Heart left ventricle (tissue), 16 donors: ENCODE measurements around the gene ERI3. TPM values are rescaled to one million over a fixed set of nuclear protein-coding genes. Genes with fewer than 3 reads are reported as not detected.
A peak's percentile ranks its signal among the peaks of the same experiment; 100 is the strongest.

Experiments used
- ATAC-seq, 4 donors: fragments of 200-7000 bp; cut with Tn5 transposase; one replicate each; pipeline ENCODE4 v1.9.1; 2020 to 2022; ENCODE audit warnings: moderate library complexity in 4 of 4, mild to moderate bottlenecking in 3 of 4, moderate number of reproducible peaks in 1 of 4
- DNase-seq, 5 donors: peaks; one replicate each; pipeline ENCODE4 v3.0.0-alpha.2; 2020
- H3K27ac ChIP-seq, 12 donors: fragments of 200-600 bp; sonication (generic) in 4 of 12; one replicate each; pipeline versions ENCODE4 v1.5.0 to v1.8.0; 2016 to 2022; ENCODE audit warnings: mild to moderate bottlenecking in 2 of 12
- H3K27me3 ChIP-seq, 9 donors: fragments of 200-600 bp; sonication (generic) in 2 of 9; one replicate each; pipeline versions ENCODE4 v1.5.1 to v1.8.0; 2016 to 2022; ENCODE audit warnings: mild to moderate bottlenecking in 3 of 9
- H3K36me3 ChIP-seq, 9 donors: fragments of 200-600 bp; sonication (generic) in 2 of 9; one replicate each; pipeline versions ENCODE4 v1.5.0 to v1.8.0; 2018 to 2022; ENCODE audit warnings: mild to moderate bottlenecking in 2 of 9
- H3K4me1 ChIP-seq, 12 donors: fragments of 200-600 bp; sonication (generic) in 4 of 12; one replicate each; pipeline versions ENCODE4 v1.5.0 to v1.8.0; 2016 to 2022; ENCODE audit warnings: mild to moderate bottlenecking in 3 of 12
- H3K4me3 ChIP-seq, 12 donors: fragments of 200-600 bp; sonication (generic) in 4 of 12; one replicate each; pipeline versions ENCODE4 v1.5.0 to v1.8.0; 2017 to 2022; ENCODE audit warnings: mild to moderate bottlenecking in 9 of 12, moderate library complexity in 4 of 12
- H3K9me3 ChIP-seq, 12 donors: fragments of 200-600 bp; sonication (generic) in 4 of 12; one replicate each; pipeline versions ENCODE4 v1.5.0 to v1.8.0; 2016 to 2022; ENCODE audit warnings: mild to moderate bottlenecking in 1 of 12
- CTCF ChIP-seq, 12 donors: fragments of 200-600 bp; sonication (generic) in 4 of 12; IDR thresholded peaks; one replicate each; pipeline versions ENCODE4 v1.5.0 to v1.8.0; 2018 to 2022; ENCODE audit warnings: antibody characterized with exemption in 12 of 12, mild to moderate bottlenecking in 5 of 12
- POLR2A ChIP-seq, 2 donors: fragments of 450-650 bp; IDR thresholded peaks; one replicate each; pipeline ENCODE4 v1.6.1; 2017; ENCODE audit warnings: antibody characterized with exemption in 2 of 2, mild to moderate bottlenecking in 2 of 2, moderate library complexity in 2 of 2
- WGBS, 4 donors: extraction: QIAGEN DNeasy Blood & Tissue Kit in 2 of 4; methylation state at CpG; one replicate each; pipeline versions ENCODE4 v1.1.5 to v1.1.7; 2013 to 2018; 5-methylcytosine and 5-hydroxymethylcytosine counted together
- intact Hi-C, 10 donors: fragments of 100-400 bp; cut with DNase I; formaldehyde crosslinking; loops; one replicate each; pipeline versions ENCODE4 v1.11.1 to v1.14.2; 2022
- long read RNA-seq, 3 donors: library from polyadenylated mRNA; unstranded; transcript quantifications; one replicate each; pipeline ENCODE4 v2.0.0, GENCODE V29; 2020 to 2021
- polyA plus RNA-seq, 2 donors: library from polyadenylated mRNA; stranded (reverse); fragments of 200-250 nt; gene quantifications; one replicate each; pipeline ENCODE4 v1.2.3, GENCODE V29; 2013
- total RNA-seq, 9 donors: library from RNA; depleted of rRNA in 2 of 9; stranded (reverse); fragments of >200 nt in 2 of 9; fragmentation: NEBNext Ultra II Directional in 3 of 9; extraction: Animal tissue kit (Norgen Biotek cat#: 25700) in 3 of 9; gene quantifications; one replicate each; pipeline versions ENCODE4 v1.1.0 to v1.2.4, GENCODE V29; 2016 to 2023
- donor health status: ischemic (EF 13 %, LVEDD 7.1; RV severe dilation, severe dysfunction).
- donor health status: healthy with polysubstance abuse.
- donor health status: DM: no; HTN: yes; CAD: no.
- donor health status: DM: no; HTN: no; CAD: no.
- donor health status: ischemic (EF 25% LVEDD 6.9; RV normal size, moderate dysfunction).
- donor health status: ischemic (EF 25% LVEDD 5.7; RV mildly dilated, moderate dysfunction).
- donor health status: healthy.
- donor health status: DM: yes; HTN: yes; CAD: no.
- donor health status: ischemic (EF 35%, LVEDD 5.7; RV mildly dilated, moderate dysfunction).
- donor health status: nonischemic (EF 11% LVEDD 7.7; RV severe dilation, severe dysfunction).
- donor health status: DM: yes; HTN: yes; CAD: no.
- donor health status: PGD.
- donor health status: ischemic (EF 29% LVEDD 5.4; RV normal size, mild dysfunction).
- donor health status: nonischemic (EF 23%, LVEDD 6.1; RV moderate dilation, normal function).

The ERI3 gene, protein sequence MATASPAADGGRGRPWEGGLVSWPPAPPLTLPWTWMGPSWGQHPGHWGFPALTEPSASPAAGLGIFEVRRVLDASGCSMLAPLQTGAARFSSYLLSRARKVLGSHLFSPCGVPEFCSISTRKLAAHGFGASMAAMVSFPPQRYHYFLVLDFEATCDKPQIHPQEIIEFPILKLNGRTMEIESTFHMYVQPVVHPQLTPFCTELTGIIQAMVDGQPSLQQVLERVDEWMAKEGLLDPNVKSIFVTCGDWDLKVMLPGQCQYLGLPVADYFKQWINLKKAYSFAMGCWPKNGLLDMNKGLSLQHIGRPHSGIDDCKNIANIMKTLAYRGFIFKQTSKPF
- total RNA-seq (10 to 100 TPM; 42.0 to 57.0 (median 48.0) TPM), polyA plus RNA-seq (10 to 100 TPM; 29.8 to 68.9 TPM)
- long read RNA-seq, donor 1, transcript ERI3-201 (9 exons, 1,684 nt) = major isoform, 30 of 87 reads
- long read RNA-seq, donor 1, partial matches to known transcripts = 23 of 87 reads
- long read RNA-seq, donor 1, other reads (novel, unspliced or antisense) = 34 of 87 reads
- long read RNA-seq, donor 2, partial matches to known transcripts = 83 of 137 reads
- long read RNA-seq, donor 2, other reads (novel, unspliced or antisense) = 51 of 137 reads
- long read RNA-seq, donor 3, transcript ERI3-201 (9 exons, 1,684 nt) = major isoform, 40 of 92 reads
- long read RNA-seq, donor 3, partial matches to known transcripts = 16 of 92 reads
- long read RNA-seq, donor 3, other reads (novel, unspliced or antisense) = 36 of 92 reads

GRCh38 chr1:44354840-44355581 lies at the start of gene ERI3:
Gene ERI3, minus strand, starts transcription at chr1:44355257. Its CDS starts 231 bp downstream, at chr1:44355026.
- ATAC-seq (peak; percentile 100), DNase-seq (peak; percentile 97 to 99 (median 98))
- intact Hi-C loops = no loop called here
- Histone ChIP-seq H3K9me3 (no peaks in the 10 kb centered on the region), H3K27ac (peak within 1 kb of the TSS in 9 of 12 donors; percentile 30 to 79 (median 67)), H3K4me3 (peak within 1 kb of the TSS; percentile 72 to 99 (median 90)), H3K4me1 (peaks cover 0 to 29% (median 16%) of the 10 kb centered on the region in 12 donors), H3K36me3 (peaks cover 0 to 9% (median 0%) of the 10 kb centered on the region in 9 donors), H3K27me3 (no peaks in the 10 kb centered on the region)
- WGBS, 4 donors = 0 to 2% (median 1%) methylated on average over 31 to 65 of the region's 65 CpGs
- peak in 1 of 2 donors; percentile 87 for TF ChIP-seq POLR2A (IDR thresholded peaks at IDR 0.05)
- no peak for TF ChIP-seq CTCF (IDR thresholded peaks at IDR 0.05)

DNA sequence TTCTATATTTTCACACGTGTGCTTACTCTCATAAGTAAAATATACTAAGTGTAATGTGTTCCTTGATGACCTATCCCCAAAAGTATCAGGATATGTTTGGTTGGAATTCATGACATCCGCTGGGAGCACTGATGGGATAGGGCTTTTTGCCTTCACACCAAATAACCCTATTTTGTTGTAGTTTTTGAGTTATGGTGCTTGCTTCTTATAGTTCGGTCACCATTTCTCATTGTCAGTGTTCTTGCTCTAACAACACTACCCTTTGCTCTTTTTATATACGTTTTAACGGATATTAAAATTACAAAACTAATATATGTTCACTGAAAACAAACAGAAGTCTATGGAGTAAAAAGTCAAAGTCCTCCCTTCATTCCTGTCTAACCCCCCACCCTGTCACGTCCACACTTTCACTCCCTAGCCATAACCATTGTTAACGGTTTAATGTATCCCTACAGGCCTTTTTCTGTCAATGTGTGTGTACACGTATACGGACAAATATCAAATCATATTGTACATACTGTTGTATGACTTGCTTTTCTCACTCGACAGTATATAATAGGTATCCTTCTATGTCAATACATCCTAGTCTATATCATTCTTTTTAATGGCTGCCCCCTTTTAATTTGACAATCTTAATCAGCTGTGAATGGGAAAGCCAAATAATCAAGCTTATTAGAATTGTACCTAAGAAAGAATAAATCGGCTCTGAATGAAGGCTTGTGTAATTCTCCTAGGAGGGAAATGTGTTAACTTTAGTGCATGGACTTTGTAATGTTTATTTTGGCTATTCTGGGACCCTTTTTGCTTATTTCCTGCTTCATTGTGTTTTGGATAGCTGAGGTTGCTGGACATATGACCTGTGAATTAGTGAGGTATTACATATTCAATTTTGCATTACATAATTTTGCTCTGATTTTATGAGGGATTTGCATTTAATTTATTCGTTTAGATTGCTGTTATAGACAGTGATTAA lies 46.5 kb upstream of the ERI3 start:
- DNase-seq (no peak), ATAC-seq (no peak)
- TF ChIP-seq CTCF (IDR thresholded peaks at IDR 0.05) (no peak), POLR2A (IDR thresholded peaks at IDR 0.05) (no peak)
- intact Hi-C loops = loop anchor here in 1 of 10 donors (5.0 kb wide), 1 partner anchor 81 kb away; no protein-coding TSS in a partner anchor
- Histone ChIP-seq H3K36me3 (no peaks in the 10 kb centered on the region), H3K9me3 (no peaks in the 10 kb centered on the region), H3K4me3 (no peak overlapping the region), H3K27ac (no peak overlapping the region), H3K4me1 (peaks cover 0 to 22% (median 14%) of the 10 kb centered on the region in 12 donors), H3K27me3 (peaks cover 4 to 86% (median 38%) of the 10 kb centered on the region in 9 donors)
- 84 to 85% (median 84%) methylated on average over 12 of the region's 12 CpGs for WGBS, 4 donors

DNA sequence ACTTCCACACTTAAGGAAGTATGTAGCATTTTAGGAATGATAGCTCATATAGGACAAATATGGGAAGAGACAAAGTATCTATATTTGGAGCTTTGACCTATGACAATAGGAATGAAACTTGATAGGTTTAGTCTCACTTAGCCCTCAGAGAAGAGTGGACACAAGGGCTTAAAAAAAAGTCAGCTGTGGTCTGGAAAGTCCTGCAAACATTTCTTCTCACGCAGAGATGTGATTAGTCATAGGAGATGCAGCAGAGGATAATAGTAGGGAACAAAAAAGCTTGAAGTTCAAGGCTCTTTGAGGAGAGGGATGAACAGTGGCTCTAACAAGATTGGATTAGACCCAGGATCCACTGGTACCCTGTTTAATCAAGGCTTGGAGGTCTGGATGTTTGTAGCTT lies 35.2 kb upstream of the ERI3 start:
- 30 to 58% (median 48%) methylated on average over 1 of the region's 1 CpG for WGBS, 4 donors
- Histone ChIP-seq H3K36me3 (no peaks in the 10 kb centered on the region), H3K4me1 (no peaks in the 10 kb centered on the region), H3K9me3 (no peaks in the 10 kb centered on the region), H3K27me3 (peaks cover 0 to 47% (median 8%) of the 10 kb centered on the region in 9 donors), H3K4me3 (no peak overlapping the region), H3K27ac (no peak overlapping the region)
- DNase-seq (no peak), ATAC-seq (no peak)
- TF ChIP-seq CTCF (IDR thresholded peaks at IDR 0.05) (no peak), POLR2A (IDR thresholded peaks at IDR 0.05) (no peak)
- intact Hi-C loops = no loop called here
